H9 (cell line): ENCODE data around the gene LHFPL5. TPM values are rescaled to one million over a fixed set of nuclear protein-coding genes. Genes with fewer than 3 reads are reported as not detected.

Experiments
- DNase-seq: peaks from one replicate; pipeline ENCODE4 v3.0.0-alpha.2; 2017
- H2AFZ ChIP-seq: one replicate; pipeline ENCODE4 v1.6.1; 2013; ENCODE audit warnings: mild to moderate bottlenecking, low read length, control low read depth, moderate library complexity
- H2AK5ac ChIP-seq: 2 replicates; pipeline ENCODE4 v1.6.1; 2013; ENCODE audit warnings: low read length, control low read depth, mixed read lengths; ENCODE audit not compliant: insufficient read length
- H2BK120ac ChIP-seq: one replicate; pipeline ENCODE4 v1.6.1; 2013; ENCODE audit warnings: low read depth, mild to moderate bottlenecking, low read length, control low read depth, inconsistent platforms; ENCODE audit not compliant: poor library complexity, severe bottlenecking
- H2BK12ac ChIP-seq: 2 replicates; pipeline ENCODE4 v1.6.1; 2013; ENCODE audit warnings: low read length, control low read depth, mixed read lengths, low read depth; ENCODE audit not compliant: insufficient read length
- H2BK15ac ChIP-seq: 2 replicates; pipeline ENCODE4 v1.6.1; 2013; ENCODE audit warnings: low read depth, low read length, control low read depth
- H2BK20ac ChIP-seq: one replicate; pipeline ENCODE4 v1.6.1; 2013; ENCODE audit warnings: low read depth, mild to moderate bottlenecking, low read length, control low read depth, inconsistent platforms; ENCODE audit not compliant: poor library complexity, severe bottlenecking
- H2BK5ac ChIP-seq: 2 replicates; pipeline ENCODE4 v1.6.1; 2013; ENCODE audit warnings: low read length, control low read depth, mixed read lengths; ENCODE audit not compliant: insufficient read length
- H3K14ac ChIP-seq: 2 replicates; pipeline ENCODE4 v1.6.1; 2013; ENCODE audit warnings: low read length, control low read depth; ENCODE audit not compliant: insufficient read depth
- H3K18ac ChIP-seq: 2 replicates; pipeline ENCODE4 v1.6.1; 2013; ENCODE audit warnings: low read depth, mild to moderate bottlenecking, mixed read lengths, low read length, control low read depth; ENCODE audit not compliant: insufficient read length
- H3K23ac ChIP-seq: 2 replicates; pipeline ENCODE4 v1.6.1; 2013; ENCODE audit warnings: low read length, control low read depth, mixed read lengths, low read depth; ENCODE audit not compliant: insufficient read length
- H3K23me2 ChIP-seq: 2 replicates; pipeline ENCODE4 v1.6.1; 2013; ENCODE audit warnings: low read depth, mild to moderate bottlenecking, mixed read lengths, low read length, control low read depth; ENCODE audit not compliant: insufficient read length, poor library complexity, severe bottlenecking
- H3K27ac ChIP-seq: 2 replicates; pipeline ENCODE4 v1.5.1; 2013; ENCODE audit warnings: low read length, control low read depth, mixed read lengths, low read depth; ENCODE audit not compliant: insufficient read length
- H3K27me3 ChIP-seq: 2 replicates; pipeline ENCODE4 v1.6.1; 2013; ENCODE audit warnings: low read length, control low read depth, inconsistent platforms; ENCODE audit not compliant: insufficient read depth
- H3K4ac ChIP-seq: 2 replicates; pipeline ENCODE4 v1.6.1; 2013; ENCODE audit warnings: low read depth, mild to moderate bottlenecking, control low read depth, inconsistent platforms, low read length, moderate library complexity
- H3K4me1 ChIP-seq: 2 replicates; pipeline ENCODE4 v1.6.1; 2013; ENCODE audit warnings: low read length, control low read depth, inconsistent platforms; ENCODE audit not compliant: insufficient read depth
- H3K4me2 ChIP-seq: 2 replicates; pipeline ENCODE4 v1.6.1; 2013; ENCODE audit warnings: low read length, control low read depth, mixed read lengths; ENCODE audit not compliant: insufficient read length, insufficient read depth
- H3K56ac ChIP-seq: 2 replicates; pipeline ENCODE4 v1.6.1; 2013; ENCODE audit warnings: low read depth, mild to moderate bottlenecking, mixed read lengths, low read length, control low read depth; ENCODE audit not compliant: insufficient read length
- H3K79me1 ChIP-seq: 2 replicates; pipeline ENCODE4 v1.6.1; 2013; ENCODE audit warnings: low read depth, mild to moderate bottlenecking, moderate library complexity, low read length, control low read depth, inconsistent platforms; ENCODE audit not compliant: insufficient read depth, poor library complexity, severe bottlenecking
- H3K79me2 ChIP-seq: 2 replicates; pipeline ENCODE4 v1.6.1; 2013; ENCODE audit warnings: low read length, control low read depth, inconsistent platforms; ENCODE audit not compliant: insufficient read depth
- H3K9ac ChIP-seq: 2 replicates; pipeline ENCODE4 v1.6.1; 2013; ENCODE audit warnings: low read length, control low read depth, mixed read lengths; ENCODE audit not compliant: insufficient read length; ENCODE audit errors: extremely low read depth
- H3K9me3 ChIP-seq: one replicate; pipeline ENCODE4 v1.6.1; 2013; ENCODE audit warnings: low read depth, low read length, inconsistent platforms; ENCODE audit not compliant: control insufficient read depth
- H3T11ph ChIP-seq: one replicate; pipeline ENCODE4 v1.6.1; 2013; ENCODE audit warnings: mild to moderate bottlenecking, low read length, control low read depth, inconsistent platforms
- H4K20me1 ChIP-seq: one replicate; pipeline ENCODE4 v1.6.1; 2013; ENCODE audit not compliant: control insufficient read depth, insufficient read length, insufficient read depth
- H4K5ac ChIP-seq: 2 replicates; pipeline ENCODE4 v1.6.1; 2013; ENCODE audit warnings: low read depth, mild to moderate bottlenecking, mixed read lengths, low read length, control low read depth; ENCODE audit not compliant: insufficient read length
- H4K8ac ChIP-seq: replicated peaks from 2 replicates; pipeline ENCODE4 v1.6.1; 2013; ENCODE audit warnings: low read length, control low read depth, mixed read lengths, low read depth; ENCODE audit not compliant: insufficient read length
- H4K91ac ChIP-seq: 2 replicates; pipeline ENCODE4 v1.6.1; 2013; ENCODE audit warnings: low read depth, mild to moderate bottlenecking, moderate library complexity, mixed read lengths, low read length, control low read depth; ENCODE audit not compliant: insufficient read length
- H3K27ac Mint-ChIP-seq, 3 experiments: 2 replicates in 2 of 3; 3 replicates in 1 of 3; pipeline ENCODE4 v1.8.0; 2020 to 2021; ENCODE audit warnings: mixed read lengths in 3 of 3, mild to moderate bottlenecking in 1 of 3, moderate library complexity in 1 of 3
- H3K27me3 Mint-ChIP-seq: 2 replicates; pipeline ENCODE4 v1.8.0; 2021; ENCODE audit warnings: low read depth, mild to moderate bottlenecking, moderate library complexity, mixed read lengths
- H3K36me3 Mint-ChIP-seq, 3 experiments: 2 replicates in 2 of 3; 3 replicates in 1 of 3; pipeline ENCODE4 v1.8.0; 2020 to 2021; ENCODE audit warnings: low read depth in 3 of 3, mixed read lengths in 3 of 3; ENCODE audit not compliant: insufficient read depth in 1 of 3
- H3K4me1 Mint-ChIP-seq, 2 experiments: 2 replicates each; pipeline ENCODE4 v1.8.0; 2020; ENCODE audit warnings: mixed read lengths in 2 of 2
- H3K4me3 Mint-ChIP-seq, 2 experiments: 2 replicates in 1 of 2; 3 replicates in 1 of 2; pipeline ENCODE4 v1.8.0; 2020 to 2021; ENCODE audit warnings: mild to moderate bottlenecking in 2 of 2, mixed read lengths in 2 of 2, moderate library complexity in 1 of 2
- H3K9me3 Mint-ChIP-seq, 2 experiments: 2 replicates in 1 of 2; 3 replicates in 1 of 2; pipeline ENCODE4 v1.8.0; 2020; ENCODE audit warnings: mild to moderate bottlenecking in 2 of 2, mixed read lengths in 2 of 2, moderate library complexity in 1 of 2
- CTCF ChIP-seq: fragments of 200-600 bp; sonication (generic); conservative IDR thresholded peaks from 3 replicates; pipeline ENCODE4 v1.8.0; 2021; ENCODE audit warnings: antibody characterized with exemption, mild to moderate bottlenecking
- WGBS: extraction: QIAGEN DNeasy Blood & Tissue Kit; methylation state at CpG from one replicate; pipeline ENCODE4 v1.1.7; 2013; ENCODE audit warnings: missing lambda C conversion rate, low lambda C conversion rate, mixed read lengths; ENCODE audit not compliant: insufficient read length; ENCODE audit errors: extremely low coverage; 5-methylcytosine and 5-hydroxymethylcytosine counted together
- total RNA-seq: library from RNA; stranded (reverse); gene quantifications from 2 replicates; pipeline ENCODE4 v1.2.1, GENCODE V29; 2021

Gene LHFPL5
- total RNA-seq, 1 experiment from 2014 or later = not detected

GRCh38 chr6:35856250-35856649 is 51.1 kb downstream of the LHFPL5 start:
- H3K56ac ChIP-seq = no peak overlapping the region
- no peaks in the 10 kb centered on the region for H3K79me1 ChIP-seq
- H3K18ac ChIP-seq = no peak overlapping the region
- H3K4ac ChIP-seq = no peak overlapping the region
- no peak overlapping the region for H2BK15ac ChIP-seq
- no peak for DNase-seq
- peaks cover 52 to 84% (median 81%) of the 10 kb centered on the region in 3 experiments for H3K36me3 Mint-ChIP-seq
- H4K5ac ChIP-seq = no peak overlapping the region
- H3K9ac ChIP-seq = no peak overlapping the region
- H3K79me2 ChIP-seq = no peaks in the 10 kb centered on the region
- H2BK120ac ChIP-seq = no peak overlapping the region
- H4K20me1 ChIP-seq = no peaks in the 10 kb centered on the region
- no peak overlapping the region for H3K4me2 ChIP-seq
- H3K27ac ChIP-seq = no peak overlapping the region
- no peak overlapping the region for H2BK5ac ChIP-seq
- H2BK12ac ChIP-seq = no peak overlapping the region
- H4K8ac ChIP-seq = no peak overlapping the region
- H4K91ac ChIP-seq = no peak overlapping the region
- no peak overlapping the region for H3K4me3 Mint-ChIP-seq
- no peaks in the 10 kb centered on the region for H3K4me1 ChIP-seq
- no peak overlapping the region for H3K27ac Mint-ChIP-seq
- H3K14ac ChIP-seq = no peak overlapping the region
- no peaks in the 10 kb centered on the region for H3K9me3 ChIP-seq
- no peak overlapping the region for H3K23ac ChIP-seq
- no peaks in the 10 kb centered on the region for H3K9me3 Mint-ChIP-seq
- H3K27me3 Mint-ChIP-seq = no peaks in the 10 kb centered on the region
- H2AFZ ChIP-seq = no peak overlapping the region
- H3T11ph ChIP-seq = no peak overlapping the region
- no peaks in the 10 kb centered on the region for H3K23me2 ChIP-seq
- WGBS = no CpG with 5 or more reads among the region's 1 CpG
- no peak for TF ChIP-seq CTCF
- H3K4me1 Mint-ChIP-seq = peaks cover 18 to 24% of the 10 kb centered on the region in 2 experiments
- no peak overlapping the region for H2BK20ac ChIP-seq
- H2AK5ac ChIP-seq = no peak overlapping the region
- H3K27me3 ChIP-seq = no peaks in the 10 kb centered on the region
